Muscle of back (tissue), 11 donors: ENCODE measurements around the gene PTGER4. TPM values are rescaled to one million over a fixed set of nuclear protein-coding genes. Genes with fewer than 3 reads are reported as not detected.
"Not testable (repeated sequence)": the region's sequence is repeated elsewhere in the genome, so short reads cannot be mapped to it uniquely, and the experiment has no call there.

ENCODE experiments used
- DNase-seq, 3 donors: peaks; one replicate each; pipeline versions ENCODE4 v3.0.0 to v3.0.0-alpha.2; 2013
- polyA plus RNA-seq, 10 donors: library from polyadenylated mRNA; unstranded; fragments of 120-200 nt; gene quantifications; one replicate each; pipeline ENCODE4 v1.2.1, GENCODE V29; 2013; ENCODE audit not compliant: insufficient read length in 10 of 10

The PTGER4 gene
- polyA plus RNA-seq, 10 donors = 3.2 to 12.6 (median 7.1) TPM

GRCh38 chr5:40688127-40688761 is 8.5 kb downstream of the PTGER4 start:
- peak; percentile 87 to 94 (median 93) for DNase-seq

GRCh38 chr5:40688996-40689395 is 9.3 kb downstream of the PTGER4 start:
- DNase-seq = peak in 1 of 3 donors; percentile 49

- DNase-seq = peak; percentile 77 to 88 (median 84)
These were observed 9.7 kb downstream of the PTGER4 start for GRCh38 chr5:40689438-40689837.

GRCh38 chr5:40690267-40690666 is 10.6 kb downstream of the PTGER4 start:
- DNase-seq = no peak

- no peak for DNase-seq
These were observed 12.2 kb downstream of the PTGER4 start for GRCh38 chr5:40691894-40692293.

GRCh38 chr5:40694433-40694832 is 14.7 kb downstream of the PTGER4 start:
- no peak for DNase-seq

- DNase-seq = no peak
These were observed 20.5 kb downstream of the PTGER4 start for GRCh38 chr5:40700116-40700782.

GRCh38 chr5:40702027-40702426 is 22.3 kb downstream of the PTGER4 start:
- not testable (repeated sequence) for DNase-seq

GRCh38 chr5:40705484-40705883 is 25.8 kb downstream of the PTGER4 start:
- DNase-seq = not testable (repeated sequence)

- DNase-seq = not testable (repeated sequence)
These were observed 30.9 kb downstream of the PTGER4 start for GRCh38 chr5:40710575-40710974.

GRCh38 chr5:40714001-40714400 is 34.3 kb downstream of the PTGER4 start:
- no peak for DNase-seq

GRCh38 chr5:40716000-40716399 is 36.3 kb downstream of the PTGER4 start:
- no peak for DNase-seq

GRCh38 chr5:40716590-40716989 is 36.9 kb downstream of the PTGER4 start:
- no peak for DNase-seq

GRCh38 chr5:40717281-40717680 is 37.6 kb downstream of the PTGER4 start:
- DNase-seq = no peak

- no peak for DNase-seq
These were observed 40.4 kb downstream of the PTGER4 start for GRCh38 chr5:40720069-40720468.

- DNase-seq = not testable (repeated sequence)
These were observed 42.8 kb downstream of the PTGER4 start for GRCh38 chr5:40722497-40722911.

GRCh38 chr5:40733434-40733833 is 53.7 kb downstream of the PTGER4 start:
- no peak for DNase-seq

- peak in 1 of 3 donors; percentile 22 for DNase-seq
These were observed 54.3 kb downstream of the PTGER4 start for GRCh38 chr5:40733879-40734563.

GRCh38 chr5:40734986-40735385 is 55.3 kb downstream of the PTGER4 start:
- no peak for DNase-seq

GRCh38 chr5:40735609-40736008 is 55.9 kb downstream of the PTGER4 start:
- no peak for DNase-seq

GRCh38 chr5:40736103-40736875 is 56.6 kb downstream of the PTGER4 start:
- DNase-seq = peak; percentile 52 to 79 (median 62)

GRCh38 chr5:40738502-40738901 is 58.8 kb downstream of the PTGER4 start:
- DNase-seq = no peak
